Mesendoderm (in vitro differentiated cells): ENCODE results near the gene CAMK1G.

Experiments used
- DNase-seq: peaks from one replicate; pipeline ENCODE4 v3.0.0; 2013
- H2AK5ac ChIP-seq: 2 replicates; pipeline ENCODE4 v1.6.1; 2013; ENCODE audit warnings: low read length, inconsistent platforms
- H2BK120ac ChIP-seq: 2 replicates; pipeline ENCODE4 v1.6.1; 2013; ENCODE audit warnings: low read depth, mild to moderate bottlenecking, low read length, moderate library complexity, mixed read lengths
- H2BK15ac ChIP-seq: replicated peaks from 2 replicates; pipeline ENCODE4 v1.6.1; 2013; ENCODE audit warnings: low read depth, mild to moderate bottlenecking, moderate library complexity
- H2BK5ac ChIP-seq: 2 replicates; pipeline ENCODE4 v1.6.1; 2013; ENCODE audit warnings: low read length, inconsistent platforms
- H3K18ac ChIP-seq: 2 replicates; pipeline ENCODE4 v1.6.1; 2013; ENCODE audit warnings: mild to moderate bottlenecking, low read length, mixed read lengths
- H3K23ac ChIP-seq: one replicate; pipeline ENCODE4 v1.6.1; 2013; ENCODE audit warnings: low read length
- H3K27ac ChIP-seq: 2 replicates; pipeline ENCODE4 v1.5.1; 2013; ENCODE audit warnings: low read depth, mild to moderate bottlenecking, inconsistent platforms, low read length, moderate library complexity
- H3K27me3 ChIP-seq: 2 replicates; pipeline ENCODE4 v1.6.1; 2013; ENCODE audit warnings: low read length, control low read depth, mild to moderate bottlenecking, inconsistent platforms; ENCODE audit not compliant: insufficient read depth, poor library complexity
- H3K36me3 ChIP-seq: 2 replicates; pipeline ENCODE4 v1.6.1; 2013; ENCODE audit warnings: low read length, inconsistent platforms; ENCODE audit not compliant: control insufficient read depth, insufficient read depth
- H3K4ac ChIP-seq: one replicate; pipeline ENCODE4 v1.6.1; 2013; ENCODE audit warnings: low read depth, mild to moderate bottlenecking, low read length, moderate library complexity
- H3K4me1 ChIP-seq: 2 replicates; pipeline ENCODE4 v1.6.1; 2013; ENCODE audit warnings: low read depth, low read length, inconsistent platforms; ENCODE audit not compliant: control insufficient read depth
- H3K4me2 ChIP-seq: 2 replicates; pipeline ENCODE4 v1.6.1; 2013; ENCODE audit warnings: low read length
- H3K4me3 ChIP-seq: 2 replicates; pipeline ENCODE4 v1.5.1; 2013; ENCODE audit warnings: mild to moderate bottlenecking, low read length
- H3K56ac ChIP-seq: one replicate; pipeline ENCODE4 v1.6.1; 2013; ENCODE audit warnings: low read length
- H3K79me1 ChIP-seq: 2 replicates; pipeline ENCODE4 v1.6.1; 2013; ENCODE audit warnings: low read length, inconsistent platforms
- H3K79me2 ChIP-seq: 2 replicates; pipeline ENCODE4 v1.6.1; 2013; ENCODE audit warnings: mild to moderate bottlenecking, low read length; ENCODE audit not compliant: control insufficient read depth, insufficient read depth
- H3K9ac ChIP-seq: 2 replicates; pipeline ENCODE4 v1.6.1; 2013; ENCODE audit warnings: low read length, inconsistent platforms
- H4K5ac ChIP-seq: one replicate; pipeline ENCODE4 v1.6.1; 2013; ENCODE audit warnings: low read length
- H4K8ac ChIP-seq: one replicate; pipeline ENCODE4 v1.6.1; 2013; ENCODE audit warnings: low read depth, mild to moderate bottlenecking, control low read depth, low read length, moderate library complexity
- WGBS: extraction: QIAGEN DNeasy Blood & Tissue Kit; methylation state at CpG from one replicate; pipeline ENCODE4 v1.1.7; 2013; ENCODE audit warnings: low lambda C conversion rate, missing lambda C conversion rate; ENCODE audit not compliant: insufficient coverage; ENCODE audit errors: extremely low coverage; 5-methylcytosine and 5-hydroxymethylcytosine counted together

CAMK1G gene

DNA sequence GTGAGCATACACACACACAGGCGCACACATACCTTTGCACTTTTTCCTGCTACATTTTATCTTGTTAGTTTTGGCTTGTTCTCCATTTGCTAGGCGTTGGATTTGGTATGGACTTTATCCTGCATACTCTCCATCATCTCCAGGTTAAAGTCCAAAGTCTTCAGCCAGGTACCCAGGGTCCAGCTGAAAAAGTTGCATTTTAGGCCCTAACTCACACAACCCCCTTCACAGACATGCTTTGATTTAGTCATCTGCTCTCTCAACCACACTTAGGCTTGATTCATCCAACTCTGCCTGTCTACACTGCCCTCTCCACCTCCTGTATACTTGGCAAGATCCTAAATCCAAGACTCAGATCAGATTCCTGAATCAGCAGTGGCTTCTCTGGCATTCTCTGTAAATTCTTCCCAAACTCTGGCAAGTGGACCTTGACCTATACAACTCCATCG lies 79.4 kb downstream of the CAMK1G start:
- DNase-seq, result no peak
- H3K18ac ChIP-seq, result no peak overlapping the region
- H3K9ac ChIP-seq, result no peak overlapping the region
- H3K4me1 ChIP-seq, result no peaks in the 10 kb centered on the region
- no peak overlapping the region for H4K8ac ChIP-seq
- H2AK5ac ChIP-seq, result no peak overlapping the region
- no peak overlapping the region for H3K27ac ChIP-seq
- no peaks in the 10 kb centered on the region for H3K36me3 ChIP-seq
- H3K4ac ChIP-seq, result no peak overlapping the region
- no peak overlapping the region for H2BK5ac ChIP-seq
- H3K79me1 ChIP-seq, result no peaks in the 10 kb centered on the region
- H3K4me2 ChIP-seq, result no peak overlapping the region
- no peak overlapping the region for H3K56ac ChIP-seq
- H3K79me2 ChIP-seq, result no peaks in the 10 kb centered on the region
- no peak overlapping the region for H4K5ac ChIP-seq
- no peak overlapping the region for H3K4me3 ChIP-seq
- H3K27me3 ChIP-seq, result no peaks in the 10 kb centered on the region
- WGBS, result no CpG with 5 or more reads among the region's 3 CpGs
- no peak overlapping the region for H3K23ac ChIP-seq
- H2BK120ac ChIP-seq, result no peak overlapping the region
- H2BK15ac ChIP-seq, result no peak overlapping the region
